Suppressor macrophage treated with lipopolysaccharide for 1 hour (primary cell): ENCODE results near the gene ASAP2.
A peak's percentile ranks its signal among the peaks of the same experiment; 100 is the strongest.
"Not testable (repeated sequence)": the region's sequence is repeated elsewhere in the genome, so short reads cannot be mapped to it uniquely, and the experiment has no call there.

Experiments used
- DNase-seq, 3 donors: peaks; one replicate each; pipeline ENCODE4 v3.0.0-alpha.2; 2020 to 2022

Gene ASAP2

GRCh38 chr2:9256147-9256546 lies 49.5 kb downstream of the ASAP2 start:
- DNase-seq, result no peak

DNA sequence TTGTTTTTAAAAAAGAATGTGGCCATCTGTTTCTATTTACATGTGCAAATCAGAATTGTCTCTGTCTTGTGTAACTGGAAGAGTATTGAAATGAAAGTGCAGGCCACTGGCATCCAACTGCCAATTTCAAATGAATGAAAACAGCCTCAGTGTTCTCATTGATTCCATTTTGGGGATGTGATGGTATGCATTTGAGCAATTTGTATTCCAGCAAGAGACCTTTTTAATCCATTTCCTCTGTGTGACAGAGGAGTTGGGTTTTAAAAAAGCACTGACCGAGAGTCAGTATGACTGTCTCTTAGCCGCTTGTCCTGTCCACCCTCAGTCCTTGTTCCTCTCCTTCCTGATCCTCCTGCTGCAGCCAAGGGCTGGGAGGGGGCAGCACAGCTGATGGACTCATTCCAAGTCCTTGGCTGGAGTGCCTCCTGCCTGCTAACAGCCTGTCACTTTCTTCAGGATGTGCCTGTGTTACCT lies 50.0 kb downstream of the ASAP2 start:
- no peak for DNase-seq

GRCh38 chr2:9258501-9258900 lies 51.9 kb downstream of the ASAP2 start:
- peak; percentile 61 to 68 (median 65) for DNase-seq

DNA sequence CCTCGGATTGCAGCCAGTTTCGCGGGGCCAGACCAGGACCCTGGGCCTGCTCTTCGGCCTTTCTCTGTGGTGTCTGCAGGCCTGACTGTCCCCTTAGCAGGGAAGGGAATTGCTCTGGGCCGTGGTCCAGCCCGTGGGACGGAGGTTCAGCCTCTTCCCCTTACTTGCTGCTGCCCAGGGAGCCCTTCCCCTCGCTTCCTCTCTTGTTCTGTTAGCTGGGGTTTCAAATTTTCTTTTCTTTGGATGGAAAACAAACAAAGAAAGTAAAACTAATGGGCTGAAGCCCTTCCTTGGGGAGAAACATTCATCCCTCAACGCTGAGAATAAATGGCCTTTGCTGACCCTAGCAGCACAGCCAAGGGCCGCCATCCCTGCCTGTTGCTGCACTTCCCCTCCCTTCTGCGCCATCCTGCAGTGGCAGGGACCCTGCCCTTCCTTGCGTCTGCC lies 52.4 kb downstream of the ASAP2 start:
- DNase-seq, result peak; percentile 31 to 64 (median 35)

DNA sequence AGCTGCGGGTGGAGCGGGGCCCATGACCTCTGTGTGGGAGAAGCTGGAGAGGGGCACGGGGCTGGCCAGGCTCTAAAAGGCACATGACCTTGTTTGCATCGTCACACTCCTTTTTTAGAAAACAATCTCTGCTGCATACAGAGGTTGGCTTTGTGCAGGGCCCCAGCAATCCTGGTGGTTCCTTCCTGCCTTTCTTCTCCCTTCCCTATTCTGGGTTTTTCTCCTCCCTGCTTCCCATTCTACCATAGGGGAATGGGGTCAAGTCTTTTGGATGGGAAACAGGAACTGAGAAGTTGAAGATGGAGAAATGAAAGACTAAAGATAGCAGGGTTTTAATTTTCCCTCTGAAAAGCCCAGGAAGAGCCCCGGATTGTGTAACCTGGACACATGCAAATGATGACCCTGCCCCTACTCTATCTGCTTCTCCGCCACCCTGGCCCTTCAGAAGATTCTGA lies 53.9 kb downstream of the ASAP2 start:
- DNase-seq, result peak; percentile 92 to 96 (median 95)

DNA sequence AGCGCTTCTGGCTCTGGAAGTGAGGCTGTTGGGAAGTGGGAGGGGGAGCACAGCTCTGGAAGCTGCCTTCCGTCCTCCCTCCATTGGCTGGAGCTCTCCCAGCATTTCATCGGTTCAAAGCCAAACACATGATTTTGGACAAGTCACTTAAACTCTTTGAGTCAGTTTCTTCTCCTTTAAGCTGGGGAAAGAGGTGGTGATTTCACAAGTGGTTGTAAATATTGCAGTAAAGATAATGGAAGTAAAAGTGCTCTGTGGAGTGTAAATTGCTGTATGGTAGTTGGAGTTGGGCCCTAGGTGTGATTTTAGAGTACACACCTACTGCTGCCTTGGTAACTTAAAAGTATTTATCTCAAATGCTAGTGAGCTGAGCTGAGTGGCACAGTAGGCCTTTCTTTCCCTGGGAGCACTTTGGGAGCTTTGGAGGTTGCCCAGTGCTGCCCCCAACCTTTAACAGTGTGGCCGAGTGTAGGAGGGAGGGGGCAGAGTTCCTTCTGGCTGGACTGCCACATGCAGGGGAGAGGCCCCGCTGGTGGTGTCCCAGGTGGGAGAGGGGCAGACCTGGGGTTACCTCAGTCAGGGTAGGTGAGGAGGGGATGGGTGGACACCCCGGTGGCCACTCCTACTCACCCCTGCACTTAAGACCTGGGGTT lies 54.7 kb downstream of the ASAP2 start:
- peak; percentile 71 to 93 (median 88) for DNase-seq

DNA sequence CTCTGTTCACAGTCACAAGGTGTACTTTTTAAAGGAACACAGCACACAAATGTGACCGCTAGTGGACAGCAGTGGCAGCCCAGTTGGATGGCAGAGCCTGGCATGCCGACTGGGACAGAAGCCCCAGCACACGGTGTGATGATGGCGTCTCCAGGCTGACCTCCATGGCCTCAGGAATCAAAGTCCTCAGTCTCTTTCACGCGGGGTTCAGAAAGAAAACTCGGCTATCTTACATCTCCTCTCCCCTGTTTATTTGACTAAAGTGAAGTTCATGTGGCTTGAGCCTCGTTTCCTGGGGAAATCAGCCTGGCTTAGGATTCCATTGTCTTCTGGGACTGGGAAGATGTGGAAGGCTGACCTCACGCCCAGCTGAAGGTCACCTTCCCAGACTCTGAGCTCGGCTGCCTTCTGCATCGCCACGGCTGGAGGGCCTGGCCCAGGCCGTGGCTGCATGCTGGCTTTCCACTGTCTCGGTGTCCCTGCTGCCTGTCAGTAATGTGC lies 56.1 kb downstream of the ASAP2 start:
- DNase-seq, result no peak

- peak; percentile 81 to 89 (median 82) for DNase-seq
Observed at GRCh38 chr2:9263428-9263827, 56.8 kb downstream of the ASAP2 start.

DNA sequence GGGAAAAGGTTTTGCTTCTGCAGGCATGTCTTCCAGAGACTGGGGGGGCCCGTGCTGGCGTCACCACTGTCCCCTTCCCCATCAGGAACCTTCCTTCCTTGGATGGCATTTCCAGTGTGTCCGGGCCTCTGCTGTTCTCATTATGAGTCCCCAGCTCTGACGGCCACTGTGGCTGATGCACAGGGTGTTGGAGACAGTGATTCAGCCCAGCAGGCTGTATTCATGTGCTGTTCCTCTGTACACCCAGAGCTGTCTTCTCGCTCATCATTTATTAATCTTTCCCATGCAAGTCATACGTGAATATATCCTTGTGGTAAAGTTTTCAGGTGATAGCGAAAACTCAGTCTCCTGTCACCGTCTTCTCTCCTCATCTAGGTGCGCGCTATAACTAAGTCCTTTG lies 57.7 kb downstream of the ASAP2 start:
- DNase-seq, result no peak

DNA sequence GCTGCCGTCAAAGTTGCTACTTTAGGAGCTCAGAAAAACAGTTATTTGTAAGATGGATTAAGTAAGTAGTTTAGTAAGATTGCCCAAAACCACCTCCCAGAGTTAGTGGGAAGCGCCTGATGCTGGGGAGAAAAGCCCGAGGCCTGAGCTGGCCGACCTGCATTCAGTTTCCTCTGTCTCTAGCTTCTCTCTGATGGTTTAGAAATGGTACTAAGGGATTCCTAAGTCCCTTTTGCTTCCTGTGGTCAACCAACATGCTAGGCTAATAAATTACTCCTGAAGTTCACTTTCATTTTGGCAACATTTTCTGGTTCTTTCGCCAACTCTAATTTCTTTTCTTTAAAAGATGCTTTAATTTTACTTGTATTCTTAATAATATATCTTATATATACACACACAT lies 60.1 kb downstream of the ASAP2 start:
- no peak for DNase-seq

GRCh38 chr2:9267286-9267685 lies 60.7 kb downstream of the ASAP2 start:
- not testable (repeated sequence) for DNase-seq

GRCh38 chr2:9268301-9269080 lies 61.9 kb downstream of the ASAP2 start:
- no peak for DNase-seq

GRCh38 chr2:9269295-9269694 lies 62.7 kb downstream of the ASAP2 start:
- no peak for DNase-seq

DNA sequence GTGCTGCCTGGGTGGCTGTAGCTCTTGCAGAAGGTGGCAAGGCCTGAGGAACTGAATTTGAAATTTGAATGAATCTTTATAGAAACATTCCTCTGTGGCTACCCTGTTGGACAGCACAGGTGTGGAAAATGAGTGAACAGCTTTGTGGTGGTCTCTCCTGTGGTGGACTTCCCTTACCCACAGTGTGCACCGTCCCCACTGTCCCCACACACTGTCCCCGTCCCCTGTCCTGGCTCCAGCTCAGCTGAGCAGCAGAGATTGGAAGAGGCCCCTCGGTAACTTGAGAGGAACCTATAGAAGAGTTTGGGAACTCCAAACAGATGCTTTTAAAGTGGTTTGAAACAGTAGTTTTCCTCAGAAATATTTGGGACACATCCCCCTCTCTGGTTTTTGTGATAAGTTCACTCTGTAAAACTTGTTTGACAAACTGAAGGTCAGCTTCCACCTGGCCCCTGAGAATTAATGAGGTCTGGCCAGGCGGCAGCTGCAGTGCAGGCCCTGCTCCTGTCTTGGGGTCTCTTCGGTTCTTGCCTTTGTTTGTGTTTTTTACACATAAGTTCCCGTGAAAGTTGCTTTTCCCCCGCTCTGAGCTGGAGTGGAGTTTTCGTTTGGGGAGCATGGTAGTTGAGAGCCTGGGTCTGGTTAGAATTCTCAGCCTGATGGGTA lies 63.2 kb downstream of the ASAP2 start:
- DNase-seq, result no peak

- DNase-seq, result no peak
Observed at GRCh38 chr2:9271091-9271490, 64.5 kb downstream of the ASAP2 start.

GRCh38 chr2:9271691-9272090 lies 65.1 kb downstream of the ASAP2 start:
- DNase-seq, result no peak

- no peak for DNase-seq
Observed at GRCh38 chr2:9273486-9274130, 67.0 kb downstream of the ASAP2 start.

DNA sequence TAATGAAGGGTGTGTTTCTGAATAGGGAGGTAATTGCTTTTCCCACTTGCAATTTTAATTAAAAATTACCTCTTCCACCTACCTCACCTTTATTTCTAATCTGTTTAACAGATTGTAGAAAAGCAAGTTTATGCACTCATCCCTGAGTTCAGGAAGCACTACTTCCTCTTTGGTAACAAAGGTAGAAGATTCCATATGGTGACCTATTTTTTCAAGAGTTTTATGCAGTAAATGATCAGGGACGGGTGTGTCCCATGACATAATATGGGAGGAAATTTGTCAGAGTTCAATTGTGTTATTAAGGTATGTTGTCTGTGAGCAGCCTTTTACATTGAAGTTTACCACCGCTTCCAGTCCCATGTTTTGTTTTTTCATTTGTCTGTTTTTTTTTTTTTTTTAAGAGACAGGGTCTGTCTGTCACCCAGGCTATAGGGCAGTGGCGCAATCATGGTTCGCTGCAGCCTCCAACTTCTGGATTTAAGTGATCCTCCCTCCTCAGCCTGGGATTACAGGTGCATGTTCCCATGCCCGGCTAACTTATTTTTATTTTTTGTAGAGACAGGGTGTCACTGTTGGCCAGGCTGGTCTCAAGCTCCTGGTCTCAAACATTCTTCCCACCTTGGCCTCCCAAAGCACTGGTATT lies 68.2 kb downstream of the ASAP2 start:
- no peak for DNase-seq

DNA sequence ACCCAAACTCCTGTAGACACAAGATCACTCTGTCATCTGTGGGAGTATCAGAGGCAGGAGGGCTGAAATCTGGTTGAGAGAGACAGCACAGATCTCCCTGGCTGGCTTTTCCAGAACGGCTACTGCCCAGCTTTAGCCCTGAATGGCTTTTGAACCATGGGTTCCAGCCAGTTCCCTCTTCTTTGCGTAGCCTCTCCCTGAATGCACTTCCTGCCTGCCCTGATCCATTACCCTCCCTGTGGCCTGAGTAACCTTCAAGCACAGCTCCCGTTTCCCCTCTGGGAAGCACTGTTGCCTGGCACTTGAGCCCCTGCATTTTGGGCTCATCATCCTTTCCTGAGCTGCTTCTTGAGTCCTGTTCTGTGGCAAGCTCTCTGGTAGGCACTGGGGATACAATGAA lies 68.8 kb downstream of the ASAP2 start:
- no peak for DNase-seq

DNA sequence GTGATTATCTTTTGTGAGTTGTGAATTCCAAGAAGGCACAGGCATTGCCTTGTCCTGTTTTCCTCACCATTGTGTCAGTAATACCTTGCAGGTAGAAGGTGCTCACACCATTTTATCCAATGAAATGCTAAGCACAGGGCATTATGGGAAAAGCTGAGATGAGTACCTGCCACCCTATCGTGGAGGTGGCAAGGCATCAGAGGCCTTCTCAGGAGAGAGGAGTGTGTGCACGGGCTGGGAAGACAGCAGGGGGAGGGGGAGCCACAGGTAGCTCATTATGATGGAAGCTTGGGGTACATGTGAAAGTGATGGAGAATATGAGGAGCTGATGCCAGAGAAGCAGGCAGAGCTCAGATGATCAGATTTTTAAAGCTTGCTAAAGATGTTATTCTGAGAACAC lies 69.5 kb downstream of the ASAP2 start:
- DNase-seq, result no peak

DNA sequence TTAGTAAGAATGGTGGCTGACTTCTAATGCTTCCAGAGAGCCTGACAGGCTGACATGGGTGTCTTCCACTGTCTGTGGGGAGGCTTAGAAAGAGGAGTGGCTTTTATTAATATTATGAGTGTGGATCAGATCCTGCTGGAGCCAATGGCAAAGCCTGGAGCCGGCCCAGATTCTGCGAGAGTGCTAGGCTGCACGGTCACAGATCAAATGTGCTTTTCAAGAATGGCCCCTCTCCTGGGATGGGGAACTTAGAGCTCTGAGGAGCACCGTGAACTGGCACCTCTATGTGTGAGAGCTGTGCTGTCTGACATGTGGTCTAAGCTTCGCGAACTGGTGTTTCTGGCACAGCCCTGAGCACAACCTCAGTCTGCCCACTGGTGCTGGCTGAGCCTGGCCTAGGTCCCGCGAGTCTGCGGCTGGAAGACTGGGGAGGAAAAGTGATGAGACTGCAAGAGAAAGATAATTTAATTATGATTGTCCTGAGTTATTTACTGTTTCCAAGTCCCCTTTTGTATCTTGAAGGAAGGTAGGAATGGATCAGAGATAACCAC lies 70.4 kb downstream of the ASAP2 start:
- no peak for DNase-seq

- no peak for DNase-seq
Observed at GRCh38 chr2:9278439-9278838, 71.8 kb downstream of the ASAP2 start.
